GM18858 (cell line): Measurements from ENCODE around the gene DNAJA1.
"Not testable (repeated sequence)": the region's sequence is repeated elsewhere in the genome, so short reads cannot be mapped to it uniquely, and the experiment has no call there.

Source experiments
- ATAC-seq: cut with Tn5 transposase; IDR thresholded peaks from one replicate; pipeline ENCODE4 v1.9.1; 2021; ENCODE audit not compliant: unreplicated experiment

Gene DNAJA1

GRCh38 chr9:33080534-33080933, 55.5 kb downstream of the DNAJA1 start:
- no peak for ATAC-seq

- ATAC-seq, result peak; percentile 49
Measured at GRCh38 chr9:33081128-33081851, 56.2 kb downstream of the DNAJA1 start.

DNA sequence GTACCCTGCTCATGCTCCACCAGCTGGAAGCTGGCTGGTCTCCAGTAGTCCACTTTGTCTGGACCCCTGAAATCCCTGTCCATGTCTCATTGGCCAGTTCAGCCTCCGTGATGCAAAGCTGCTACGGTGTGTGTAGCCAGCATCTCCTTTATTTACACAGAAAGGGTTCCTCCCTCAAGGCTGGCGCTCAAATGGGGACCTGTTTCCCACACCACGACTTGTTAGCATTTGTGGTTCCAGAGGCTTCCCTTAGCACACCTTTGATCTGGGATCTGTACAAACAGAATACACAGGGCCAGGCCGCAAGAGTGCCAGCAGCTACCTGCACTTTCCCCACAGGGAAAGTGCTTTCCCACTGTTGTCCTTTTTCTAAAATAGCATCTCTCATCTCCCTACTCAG, 57.1 kb downstream of the DNAJA1 start:
- no peak for ATAC-seq

- ATAC-seq, result no peak
Measured at GRCh38 chr9:33082538-33083326, 57.7 kb downstream of the DNAJA1 start.

GRCh38 chr9:33085672-33086071, 60.6 kb downstream of the DNAJA1 start:
- not testable (repeated sequence) for ATAC-seq
